GM21786 (cell line): Measurements from ENCODE around the gene LPCAT3.
"Not testable (repeated sequence)": the region's sequence is repeated elsewhere in the genome, so short reads cannot be mapped to it uniquely, and the experiment has no call there.

Experiments
- ATAC-seq: cut with Tn5 transposase; IDR thresholded peaks from one replicate; pipeline ENCODE4 v1.9.1; 2021; ENCODE audit not compliant: unreplicated experiment

LPCAT3 gene

GRCh38 chr12:7038591-7038990 lies 20.3 kb upstream of the LPCAT3 start:
- no peak for ATAC-seq

GRCh38 chr12:7037411-7037810 lies 19.1 kb upstream of the LPCAT3 start:
- not testable (repeated sequence) for ATAC-seq

- ATAC-seq: no peak
These were observed 17.2 kb upstream of the LPCAT3 start for GRCh38 chr12:7035463-7035862.

GRCh38 chr12:7034464-7034863 lies 16.2 kb upstream of the LPCAT3 start:
- no peak for ATAC-seq

GRCh38 chr12:7032990-7033389 lies 14.7 kb upstream of the LPCAT3 start:
- ATAC-seq: no peak

GRCh38 chr12:7031306-7031705 lies 13.0 kb upstream of the LPCAT3 start:
- ATAC-seq: no peak

- ATAC-seq: no peak
These were observed 8.6 kb upstream of the LPCAT3 start for GRCh38 chr12:7026854-7027253.

- no peak for ATAC-seq
These were observed 4.8 kb upstream of the LPCAT3 start for GRCh38 chr12:7023114-7023513.

GRCh38 chr12:7021956-7022355 lies 3.7 kb upstream of the LPCAT3 start:
- ATAC-seq: no peak

- ATAC-seq: no peak
These were observed 830 bp upstream of the LPCAT3 start for GRCh38 chr12:7019043-7019569.

GRCh38 chr12:7017870-7018349 lies 366 bp downstream of the LPCAT3 start:
- ATAC-seq: peak; percentile 10

- no peak for ATAC-seq
These were observed 1.2 kb downstream of the LPCAT3 start for GRCh38 chr12:7016958-7017571.

GRCh38 chr12:7015555-7016370 lies 2.5 kb downstream of the LPCAT3 start:
- ATAC-seq: no peak

- ATAC-seq: no peak
These were observed 5.2 kb downstream of the LPCAT3 start for GRCh38 chr12:7013101-7013500.

GRCh38 chr12:7012024-7012607 lies 6.2 kb downstream of the LPCAT3 start:
- ATAC-seq: no peak

- not testable (repeated sequence) for ATAC-seq
These were observed 6.9 kb downstream of the LPCAT3 start for GRCh38 chr12:7011398-7011797.

- ATAC-seq: no peak
These were observed 8.8 kb downstream of the LPCAT3 start for GRCh38 chr12:7009512-7009911.

- no peak for ATAC-seq
These were observed 9.4 kb downstream of the LPCAT3 start for GRCh38 chr12:7008864-7009263.

- ATAC-seq: no peak
These were observed 11.6 kb downstream of the LPCAT3 start for GRCh38 chr12:7006639-7007038.

- no peak for ATAC-seq
These were observed 13.0 kb downstream of the LPCAT3 start for GRCh38 chr12:7005311-7005710.

- no peak for ATAC-seq
These were observed 13.4 kb downstream of the LPCAT3 start for GRCh38 chr12:7004840-7005239.

GRCh38 chr12:7004287-7004803 lies 13.9 kb downstream of the LPCAT3 start:
- ATAC-seq: no peak
